GM19324 (cell line): ENCODE measurements around the gene FUT9.
A peak's percentile ranks its signal among the peaks of the same experiment; 100 is the strongest.

Experiments
- ATAC-seq: cut with Tn5 transposase; IDR thresholded peaks from one replicate; pipeline ENCODE4 v1.9.1; 2021; ENCODE audit warnings: mild to moderate bottlenecking, moderate library complexity; ENCODE audit not compliant: unreplicated experiment, low FRiP score

The FUT9 gene

DNA sequence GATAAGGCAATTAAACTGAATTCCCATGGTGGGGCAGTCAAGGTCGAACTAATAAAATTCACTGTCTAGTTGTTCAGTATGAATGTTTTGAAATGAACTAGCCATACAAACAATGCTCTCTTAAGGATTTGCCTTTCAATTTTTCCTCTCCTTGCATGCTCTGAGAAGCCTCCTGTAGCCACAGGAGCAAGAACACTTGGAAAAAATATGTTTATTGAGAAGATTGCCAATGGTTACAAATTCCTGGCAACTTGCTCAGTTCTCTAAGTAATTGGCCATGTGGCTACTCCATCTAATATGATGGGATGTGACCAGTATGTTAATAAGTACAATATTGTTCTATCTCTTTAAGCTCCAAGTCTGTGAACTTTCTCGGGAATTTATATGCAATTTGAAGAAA lies 49.4 kb downstream of the FUT9 start:
- ATAC-seq, result no peak

DNA sequence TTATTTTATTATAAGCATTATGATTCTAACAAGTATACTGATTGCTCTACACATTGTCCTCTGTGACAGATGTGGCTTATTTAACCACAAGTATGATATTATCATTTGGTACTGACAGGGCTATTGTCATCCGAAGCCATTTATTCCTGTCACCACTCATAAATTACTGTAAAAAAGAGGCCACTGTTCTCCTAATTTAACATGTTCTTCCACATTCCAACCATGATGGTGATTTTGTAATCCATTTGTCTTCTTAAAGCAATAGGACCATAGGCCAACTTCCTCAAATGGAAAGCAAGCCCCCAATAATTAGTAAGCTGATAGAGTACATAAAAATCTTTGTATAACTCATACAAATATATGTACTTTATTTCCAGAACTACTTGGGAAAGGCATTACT lies 50.6 kb downstream of the FUT9 start:
- no peak for ATAC-seq

DNA sequence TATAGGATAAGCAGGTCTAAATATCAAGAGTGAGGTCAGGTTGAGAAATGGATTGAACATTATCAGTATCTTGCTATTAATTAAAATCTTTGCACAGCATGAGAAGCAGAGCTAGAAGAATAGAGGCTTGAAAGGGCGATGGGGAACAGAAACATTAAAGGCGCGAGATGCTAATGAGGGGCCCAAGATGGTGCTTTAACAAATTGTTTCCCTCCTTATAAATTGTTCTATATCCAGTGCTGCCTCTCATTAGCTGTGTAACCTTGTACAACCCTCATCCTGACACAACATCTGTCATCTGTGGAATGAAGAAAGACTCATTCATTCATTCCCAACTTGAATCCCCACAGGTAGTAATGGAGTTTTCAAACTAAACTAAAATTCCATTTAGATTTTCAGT lies 57.8 kb downstream of the FUT9 start:
- ATAC-seq, result no peak

- ATAC-seq, result no peak
Measured at GRCh38 chr6:96074006-96074405, 58.2 kb downstream of the FUT9 start.

DNA sequence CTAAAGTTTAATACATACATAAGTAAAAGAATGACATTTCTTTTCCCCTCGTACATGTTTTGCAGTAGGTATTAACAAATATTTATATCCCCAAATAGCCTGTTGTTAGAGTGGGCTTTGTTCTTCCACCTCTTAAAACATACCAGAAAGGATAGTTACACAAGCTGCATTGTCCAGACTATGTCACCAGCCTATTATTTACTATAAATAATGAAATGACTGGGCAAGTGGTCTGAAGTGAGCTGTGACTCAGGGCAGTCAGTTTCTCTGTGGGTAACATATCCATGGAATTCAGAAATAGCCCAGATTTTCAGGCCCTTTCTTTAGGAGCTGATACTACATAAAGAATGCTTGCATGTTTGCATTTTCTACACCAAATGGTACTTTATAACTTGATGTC lies 60.1 kb downstream of the FUT9 start:
- no peak for ATAC-seq

DNA sequence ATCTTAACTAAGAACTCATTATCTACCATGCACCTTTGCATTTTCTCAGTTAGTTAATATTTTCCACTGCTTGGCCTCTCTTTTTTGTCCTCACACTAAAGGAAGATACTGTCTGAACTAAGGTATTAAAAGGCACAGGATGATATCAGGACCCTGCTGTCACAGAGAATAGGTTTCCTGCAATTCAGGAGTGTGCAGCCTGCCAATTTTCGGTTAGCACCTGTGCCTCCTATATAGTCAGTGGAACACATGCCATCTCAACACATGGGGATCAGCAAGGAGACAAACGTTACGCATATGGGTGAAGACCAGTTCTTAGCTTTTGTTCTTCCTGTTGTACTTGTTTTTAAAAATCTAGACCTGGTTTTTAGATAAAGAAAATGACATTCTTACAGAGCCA lies 71.0 kb downstream of the FUT9 start:
- no peak for ATAC-seq

- ATAC-seq, result no peak
Measured at GRCh38 chr6:96089173-96089572, 73.4 kb downstream of the FUT9 start.

DNA sequence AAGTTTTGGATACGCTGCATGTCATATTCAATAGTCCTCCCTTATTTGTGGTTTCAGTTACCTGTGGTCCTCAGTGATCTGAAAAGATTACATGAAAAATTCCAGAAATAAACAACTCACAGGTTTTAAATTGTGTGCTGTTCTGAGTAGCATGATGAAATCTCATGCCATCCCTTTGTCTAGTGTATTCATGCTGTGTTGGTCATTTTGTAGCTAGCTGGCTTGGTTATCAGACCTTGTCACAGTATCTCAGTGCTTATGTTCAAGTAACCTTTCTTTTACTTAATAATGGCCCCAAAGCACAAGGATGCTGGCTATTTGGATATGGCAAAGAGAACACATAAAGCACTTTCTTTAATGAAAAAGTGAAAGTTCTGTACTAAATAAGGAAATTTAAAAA lies 78.3 kb downstream of the FUT9 start:
- ATAC-seq, result no peak

- ATAC-seq, result no peak
Measured at GRCh38 chr6:96099069-96099468, 83.3 kb downstream of the FUT9 start.

GRCh38 chr6:96101564-96101963 lies 85.8 kb downstream of the FUT9 start:
- ATAC-seq, result no peak

DNA sequence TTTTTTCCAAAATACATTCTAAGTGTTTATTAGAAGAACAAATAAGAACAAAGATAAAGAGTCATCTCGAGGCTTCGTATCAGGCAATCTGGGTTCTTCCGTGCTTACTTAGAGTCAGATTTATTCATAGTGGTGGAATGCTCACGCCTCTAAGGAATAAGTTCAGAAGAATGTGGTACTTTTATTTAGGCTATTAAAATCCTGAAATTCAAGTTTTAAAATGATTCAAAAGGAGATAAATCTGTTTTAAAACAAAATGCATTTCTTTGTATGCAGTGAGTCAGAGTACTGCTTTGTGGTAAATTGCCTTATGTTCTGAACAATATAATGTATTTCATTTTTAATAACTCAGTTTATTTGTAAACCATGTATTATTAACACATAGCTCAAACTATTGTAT lies 89.1 kb downstream of the FUT9 start:
- no peak for ATAC-seq

DNA sequence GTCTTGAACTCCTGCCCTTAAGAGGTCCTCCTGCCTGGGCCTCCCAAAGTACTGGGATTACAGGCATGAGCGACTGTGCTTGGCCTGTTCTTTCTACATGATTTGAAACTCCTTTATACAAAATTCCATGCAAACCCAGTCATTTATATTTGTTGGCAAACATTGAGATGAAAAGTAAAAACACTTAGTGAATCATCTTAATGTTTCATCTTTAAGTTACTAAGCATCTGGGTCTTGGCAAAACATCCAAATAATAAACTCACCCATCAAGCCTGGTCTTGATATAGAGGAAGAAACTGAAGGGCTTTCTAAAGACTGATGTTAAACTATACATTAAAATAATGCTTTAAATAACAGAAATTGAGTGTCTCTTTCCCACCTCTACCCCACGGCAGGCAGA lies 95.1 kb downstream of the FUT9 start:
- no peak for ATAC-seq

GRCh38 chr6:96116674-96117073 lies 100.9 kb downstream of the FUT9 start:
- ATAC-seq, result no peak

- ATAC-seq, result no peak
Measured at GRCh38 chr6:96124778-96125177, 109.0 kb downstream of the FUT9 start.

DNA sequence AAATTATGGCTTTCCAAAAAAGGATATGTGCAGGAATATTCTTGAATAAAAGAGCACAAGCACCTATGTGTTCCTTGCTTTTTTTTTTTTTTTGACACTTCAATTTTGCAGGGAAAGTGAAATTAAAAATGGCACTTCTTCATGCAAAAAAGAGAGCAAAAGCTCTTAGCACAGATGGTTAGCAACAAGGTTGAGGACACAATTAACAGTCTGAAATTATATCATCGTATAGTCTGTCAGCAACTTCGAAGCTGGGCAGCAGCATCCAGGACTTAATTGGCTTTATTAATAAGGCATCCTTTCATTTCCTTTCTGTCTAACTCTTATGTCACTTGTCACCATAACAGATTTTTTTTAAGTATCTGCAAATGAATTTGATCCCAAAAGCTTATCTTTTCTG lies 122.6 kb downstream of the FUT9 start:
- no peak for ATAC-seq

- ATAC-seq, result no peak
Measured at GRCh38 chr6:96142142-96142541, 126.4 kb downstream of the FUT9 start.

GRCh38 chr6:96150431-96150830 lies 134.7 kb downstream of the FUT9 start:
- no peak for ATAC-seq

GRCh38 chr6:96151707-96152106 lies 135.9 kb downstream of the FUT9 start:
- no peak for ATAC-seq

GRCh38 chr6:96152114-96152708 lies 136.4 kb downstream of the FUT9 start:
- ATAC-seq, result no peak

GRCh38 chr6:96153775-96154174 lies 138.0 kb downstream of the FUT9 start:
- no peak for ATAC-seq

GRCh38 chr6:96156425-96156824 lies 140.7 kb downstream of the FUT9 start:
- ATAC-seq, result no peak

- peak; percentile 87 for ATAC-seq
Measured at GRCh38 chr6:96157018-96157565, 141.3 kb downstream of the FUT9 start.

GRCh38 chr6:96162711-96163120 lies 146.9 kb downstream of the FUT9 start:
- no peak for ATAC-seq
